Lower lobe of right lung (tissue), 2 donors: ENCODE data around the gene OTOP1. TPM values are rescaled to one million over a fixed set of nuclear protein-coding genes. Genes with fewer than 3 reads are reported as not detected.
"Not testable (repeated sequence)": the region's sequence is repeated elsewhere in the genome, so short reads cannot be mapped to it uniquely, and the experiment has no call there.

Experiments
- ATAC-seq, 2 donors: fragments of 200-7000 bp; cut with Tn5 transposase; one replicate each; pipeline ENCODE4 v1.9.1; 2020 to 2022; ENCODE audit warnings: mild to moderate bottlenecking in 2 of 2, moderate library complexity in 2 of 2
- DNase-seq: peaks from one replicate; pipeline ENCODE4 v3.0.0-alpha.2; 2020
- H3K27ac ChIP-seq: fragments of 200-600 bp; one replicate; pipeline ENCODE4 v1.8.0; 2022
- H3K27me3 ChIP-seq: fragments of 200-600 bp; one replicate; pipeline ENCODE4 v1.8.0; 2022; ENCODE audit warnings: low read depth
- H3K36me3 ChIP-seq: fragments of 200-600 bp; one replicate; pipeline ENCODE4 v1.8.0; 2022; ENCODE audit warnings: mild to moderate bottlenecking
- H3K4me1 ChIP-seq: fragments of 200-600 bp; one replicate; pipeline ENCODE4 v1.8.0; 2022
- H3K4me3 ChIP-seq: fragments of 200-600 bp; one replicate; pipeline ENCODE4 v1.8.0; 2022; ENCODE audit warnings: mild to moderate bottlenecking
- H3K9me3 ChIP-seq: fragments of 200-600 bp; one replicate; pipeline ENCODE4 v1.8.0; 2022
- CTCF ChIP-seq: fragments of 200-600 bp; IDR thresholded peaks from one replicate; pipeline ENCODE4 v1.8.0; 2022; ENCODE audit warnings: antibody characterized with exemption, mild to moderate bottlenecking
- intact Hi-C: fragments of 100-400 bp; cut with DNase I; formaldehyde crosslinking; loops from one replicate; pipeline ENCODE4 v1.11.0; 2022
- total RNA-seq: library from RNA; stranded (reverse); fragmentation: NEBNext Ultra II Directional; extraction: Animal tissue kit (Norgen Biotek cat#: 25700); gene quantifications from one replicate; pipeline ENCODE4 v1.2.1, GENCODE V29; 2021
- donor health status: DM: no; HTN: yes; CAD: no; lungs with severe emphysema.

The OTOP1 gene
- total RNA-seq, 1 donor from 2014 or later, result not detected

- TF ChIP-seq CTCF, result peak; percentile 5
- Histone ChIP-seq H3K27me3 (no peaks in the 10 kb centered on the region), H3K4me3 (peak within 1 kb of the TSS; percentile 81), H3K27ac (peak within 1 kb of the TSS; percentile 96), H3K36me3 (peaks cover 29% of the 10 kb centered on the region), H3K9me3 (no peaks in the 10 kb centered on the region), H3K4me1 (peaks cover 21% of the 10 kb centered on the region)
- peak; percentile 96 to 98 for ATAC-seq
- DNase-seq, result peak; percentile 94
- intact Hi-C loops, result no loop called here
Observed at GRCh38 chr4:4248029-4248884, 21.5 kb upstream of the OTOP1 start, which contains the start of gene TMEM128. TMEM128 (minus strand) TSS chr4:4248223; CDS start chr4:4248202, 21 bp downstream.

GRCh38 chr4:4247696-4248028 is 20.9 kb upstream of the OTOP1 start:
- no peak for DNase-seq
- H3K27me3 ChIP-seq, result no peaks in the 10 kb centered on the region
- H3K9me3 ChIP-seq, result no peaks in the 10 kb centered on the region
- peak overlapping the region; percentile 96 for H3K27ac ChIP-seq
- H3K36me3 ChIP-seq, result peaks cover 30% of the 10 kb centered on the region
- no peak for TF ChIP-seq CTCF
- intact Hi-C loops, result no loop called here
- H3K4me3 ChIP-seq, result peak overlapping the region; percentile 81
- peaks cover 17% of the 10 kb centered on the region for H3K4me1 ChIP-seq
- peak in 1 of 2 donors; percentile 7 for ATAC-seq

GRCh38 chr4:4245172-4245571 is 18.4 kb upstream of the OTOP1 start:
- intact Hi-C loops, result no loop called here
- H3K36me3 ChIP-seq, result peaks cover 46% of the 10 kb centered on the region
- H3K4me3 ChIP-seq, result no peak overlapping the region
- DNase-seq (no peak), ATAC-seq (peak; percentile 5 to 56)
- H3K27ac ChIP-seq, result no peak overlapping the region
- no peaks in the 10 kb centered on the region for H3K9me3 ChIP-seq
- no peak for TF ChIP-seq CTCF
- H3K4me1 ChIP-seq, result peaks cover 17% of the 10 kb centered on the region
- H3K27me3 ChIP-seq, result no peaks in the 10 kb centered on the region

GRCh38 chr4:4239551-4239950 is 12.8 kb upstream of the OTOP1 start:
- DNase-seq, ATAC-seq, H3K4me1 ChIP-seq, H3K27me3 ChIP-seq, H3K9me3 ChIP-seq, intact Hi-C loops, H3K4me3 ChIP-seq, H3K27ac ChIP-seq: not testable (repeated sequence)
- H3K36me3 ChIP-seq, result peaks cover 78% of the 10 kb centered on the region

- Histone ChIP-seq H3K36me3 (peaks cover 35% of the 10 kb centered on the region), H3K4me3 (no peak overlapping the region), H3K4me1 (no peaks in the 10 kb centered on the region), H3K9me3 (peaks cover 8% of the 10 kb centered on the region), H3K27me3 (peaks cover 7% of the 10 kb centered on the region), H3K27ac (no peak overlapping the region)
- ATAC-seq (no peak), DNase-seq (no peak)
- TF ChIP-seq CTCF, result no peak
- intact Hi-C loops, result no loop called here
Observed at GRCh38 chr4:4233610-4234009, 6.9 kb upstream of the OTOP1 start.

- H3K36me3 ChIP-seq, result no peaks in the 10 kb centered on the region
- H3K27me3 ChIP-seq, result peaks cover 44% of the 10 kb centered on the region
- H3K9me3 ChIP-seq, result peaks cover 2% of the 10 kb centered on the region
- no peak for TF ChIP-seq CTCF
- no peak overlapping the region for H3K27ac ChIP-seq
- no peak overlapping the region for H3K4me3 ChIP-seq
- intact Hi-C loops, result no loop called here
- no peak for ATAC-seq
- no peak for DNase-seq
- no peaks in the 10 kb centered on the region for H3K4me1 ChIP-seq
Observed at GRCh38 chr4:4228356-4228668, 1.6 kb upstream of the OTOP1 start.
